Measurements from ENCODE around the gene IWS1. TPM values are rescaled to one million over a fixed set of nuclear protein-coding genes. Genes with fewer than 3 reads are reported as not detected.
A peak's percentile ranks its signal among the peaks of the same experiment; 100 is the strongest.

Gene IWS1
- total and polyA plus RNA-seq, 9 of the 15 experiments (the other 6 are each of a cell fraction or from before 2014, with no cell fraction given): 20.8 to 67.2 (median 46.6) TPM

DNA sequence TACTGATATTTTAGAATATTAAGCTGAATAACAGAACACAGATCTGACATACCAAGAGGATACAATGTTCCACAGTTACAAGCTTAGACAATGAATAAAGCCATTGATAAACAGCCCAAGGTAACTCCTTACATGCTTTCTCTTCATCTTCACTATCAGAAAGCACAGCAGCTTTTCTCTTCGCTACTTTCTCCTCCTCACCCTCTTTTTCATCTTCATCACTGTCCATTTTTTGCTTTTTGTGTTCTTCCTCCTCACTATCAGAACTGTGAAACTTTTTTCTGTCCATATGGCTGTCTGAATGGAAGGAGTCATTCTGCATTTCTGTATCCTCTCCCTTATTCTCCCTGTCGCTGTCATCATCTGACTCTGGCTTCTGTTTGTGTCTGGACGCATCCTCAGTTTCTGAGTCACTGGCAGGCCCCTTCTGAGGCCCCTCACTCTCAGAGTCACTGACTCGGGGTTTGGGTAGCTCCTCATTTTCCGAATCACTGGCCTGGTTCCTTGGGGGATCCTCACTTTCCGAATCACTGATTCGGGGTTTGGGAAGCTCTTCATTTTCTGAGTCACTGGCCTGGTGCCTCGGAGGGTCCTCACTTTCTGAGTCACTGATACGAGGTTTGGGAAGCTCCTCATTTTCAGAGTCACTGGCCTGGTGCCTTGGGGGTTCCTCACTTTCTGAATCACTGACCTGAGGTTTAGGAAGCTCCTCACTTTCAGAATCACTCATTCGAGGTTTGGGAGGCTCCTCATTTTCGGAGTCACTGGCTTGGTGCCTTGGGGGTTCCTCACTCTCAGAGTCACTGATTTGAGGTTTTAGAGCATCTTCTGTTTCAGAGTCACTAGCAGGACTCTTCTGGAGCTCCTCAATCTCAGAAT, 21.5 kb downstream of the IWS1 start:
- H3K4me2 ChIP-seq (ENCODE audit: insufficient read depth, low read length): no peak overlapping the region
- no peak overlapping the region for H3K4me3 ChIP-seq
- WGBS (ENCODE audit: insufficient coverage, low coverage, missing lambda C conversion rate): 96% methylated on average over 10 of the region's 11 CpGs
- POLR2A ChIA-PET: interaction anchor here (0.6 to 1.6 kb wide), 6 partner anchors 10 to 196 kb away, joined by 3 to 7 read pairs (median 4); partner anchors contain the start of genes IWS1 and SFT2D3
- peaks cover 10% of the 10 kb centered on the region; the same call in 1 of the 2 replicates for H4K20me1 ChIP-seq (replicated peaks; ENCODE audit: control insufficient read depth, insufficient read depth, low read length)
- no peaks in the 10 kb centered on the region for H3K9me3 ChIP-seq (replicated peaks; ENCODE audit: control insufficient read depth, insufficient read depth, low read depth, low read length)
- H3K79me2 ChIP-seq (ENCODE audit: control insufficient read depth, insufficient read depth, low read length): peaks cover 45% of the 10 kb centered on the region
- in situ Hi-C loops (cut with MboI): no loop called here
- no peak for TF ChIP-seq ARID2 (IDR thresholded peaks at IDR 0.05)
- TF ChIP-seq, protein P1, sequence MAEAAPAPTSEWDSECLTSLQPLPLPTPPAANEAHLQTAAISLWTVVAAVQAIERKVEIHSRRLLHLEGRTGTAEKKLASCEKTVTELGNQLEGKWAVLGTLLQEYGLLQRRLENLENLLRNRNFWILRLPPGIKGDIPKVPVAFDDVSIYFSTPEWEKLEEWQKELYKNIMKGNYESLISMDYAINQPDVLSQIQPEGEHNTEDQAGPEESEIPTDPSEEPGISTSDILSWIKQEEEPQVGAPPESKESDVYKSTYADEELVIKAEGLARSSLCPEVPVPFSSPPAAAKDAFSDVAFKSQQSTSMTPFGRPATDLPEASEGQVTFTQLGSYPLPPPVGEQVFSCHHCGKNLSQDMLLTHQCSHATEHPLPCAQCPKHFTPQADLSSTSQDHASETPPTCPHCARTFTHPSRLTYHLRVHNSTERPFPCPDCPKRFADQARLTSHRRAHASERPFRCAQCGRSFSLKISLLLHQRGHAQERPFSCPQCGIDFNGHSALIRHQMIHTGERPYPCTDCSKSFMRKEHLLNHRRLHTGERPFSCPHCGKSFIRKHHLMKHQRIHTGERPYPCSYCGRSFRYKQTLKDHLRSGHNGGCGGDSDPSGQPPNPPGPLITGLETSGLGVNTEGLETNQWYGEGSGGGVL (CRISPR knock-in tag; IDR thresholded peaks at IDR 0.05): no peak
- TF ChIP-seq, protein P2, sequence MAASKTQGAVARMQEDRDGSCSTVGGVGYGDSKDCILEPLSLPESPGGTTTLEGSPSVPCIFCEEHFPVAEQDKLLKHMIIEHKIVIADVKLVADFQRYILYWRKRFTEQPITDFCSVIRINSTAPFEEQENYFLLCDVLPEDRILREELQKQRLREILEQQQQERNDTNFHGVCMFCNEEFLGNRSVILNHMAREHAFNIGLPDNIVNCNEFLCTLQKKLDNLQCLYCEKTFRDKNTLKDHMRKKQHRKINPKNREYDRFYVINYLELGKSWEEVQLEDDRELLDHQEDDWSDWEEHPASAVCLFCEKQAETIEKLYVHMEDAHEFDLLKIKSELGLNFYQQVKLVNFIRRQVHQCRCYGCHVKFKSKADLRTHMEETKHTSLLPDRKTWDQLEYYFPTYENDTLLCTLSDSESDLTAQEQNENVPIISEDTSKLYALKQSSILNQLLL (CRISPR knock-in tag; IDR thresholded peaks at IDR 0.05; ENCODE audit: borderline replicate concordance): no peak
- TF ChIP-seq ZNF324 (CRISPR knock-in tag; IDR thresholded peaks at IDR 0.05): no peak
- TF ChIP-seq, protein P3, sequence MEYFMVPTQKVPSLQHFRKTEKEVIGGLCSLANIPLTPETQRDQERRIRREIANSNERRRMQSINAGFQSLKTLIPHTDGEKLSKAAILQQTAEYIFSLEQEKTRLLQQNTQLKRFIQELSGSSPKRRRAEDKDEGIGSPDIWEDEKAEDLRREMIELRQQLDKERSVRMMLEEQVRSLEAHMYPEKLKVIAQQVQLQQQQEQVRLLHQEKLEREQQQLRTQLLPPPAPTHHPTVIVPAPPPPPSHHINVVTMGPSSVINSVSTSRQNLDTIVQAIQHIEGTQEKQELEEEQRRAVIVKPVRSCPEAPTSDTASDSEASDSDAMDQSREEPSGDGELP (CRISPR knock-in tag; IDR thresholded peaks at IDR 0.05; ENCODE audit: borderline replicate concordance): no peak
- no peak for TF ChIP-seq EWSR1 (IDR thresholded peaks at IDR 0.05; ENCODE audit: borderline replicate concordance, low read depth, partially characterized antibody)
- TF ChIP-seq, protein P4, sequence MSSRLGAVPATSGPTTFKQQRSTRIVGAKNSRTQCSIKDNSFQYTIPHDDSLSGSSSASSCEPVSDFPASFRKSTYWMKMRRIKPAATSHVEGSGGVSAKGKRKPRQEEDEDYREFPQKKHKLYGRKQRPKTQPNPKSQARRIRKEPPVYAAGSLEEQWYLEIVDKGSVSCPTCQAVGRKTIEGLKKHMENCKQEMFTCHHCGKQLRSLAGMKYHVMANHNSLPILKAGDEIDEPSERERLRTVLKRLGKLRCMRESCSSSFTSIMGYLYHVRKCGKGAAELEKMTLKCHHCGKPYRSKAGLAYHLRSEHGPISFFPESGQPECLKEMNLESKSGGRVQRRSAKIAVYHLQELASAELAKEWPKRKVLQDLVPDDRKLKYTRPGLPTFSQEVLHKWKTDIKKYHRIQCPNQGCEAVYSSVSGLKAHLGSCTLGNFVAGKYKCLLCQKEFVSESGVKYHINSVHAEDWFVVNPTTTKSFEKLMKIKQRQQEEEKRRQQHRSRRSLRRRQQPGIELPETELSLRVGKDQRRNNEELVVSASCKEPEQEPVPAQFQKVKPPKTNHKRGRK (tag; IDR thresholded peaks at IDR 0.05): no peak
- no peak for TF ChIP-seq SMAD4 (CRISPR knock-in tag; conservative IDR thresholded peaks at IDR 0.05)
- TF ChIP-seq, protein P5, sequence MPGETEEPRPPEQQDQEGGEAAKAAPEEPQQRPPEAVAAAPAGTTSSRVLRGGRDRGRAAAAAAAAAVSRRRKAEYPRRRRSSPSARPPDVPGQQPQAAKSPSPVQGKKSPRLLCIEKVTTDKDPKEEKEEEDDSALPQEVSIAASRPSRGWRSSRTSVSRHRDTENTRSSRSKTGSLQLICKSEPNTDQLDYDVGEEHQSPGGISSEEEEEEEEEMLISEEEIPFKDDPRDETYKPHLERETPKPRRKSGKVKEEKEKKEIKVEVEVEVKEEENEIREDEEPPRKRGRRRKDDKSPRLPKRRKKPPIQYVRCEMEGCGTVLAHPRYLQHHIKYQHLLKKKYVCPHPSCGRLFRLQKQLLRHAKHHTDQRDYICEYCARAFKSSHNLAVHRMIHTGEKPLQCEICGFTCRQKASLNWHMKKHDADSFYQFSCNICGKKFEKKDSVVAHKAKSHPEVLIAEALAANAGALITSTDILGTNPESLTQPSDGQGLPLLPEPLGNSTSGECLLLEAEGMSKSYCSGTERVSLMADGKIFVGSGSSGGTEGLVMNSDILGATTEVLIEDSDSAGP (CRISPR knock-in tag; IDR thresholded peaks at IDR 0.05): no peak
- no peak for TF ChIP-seq SAFB2 (IDR thresholded peaks at IDR 0.05; ENCODE audit: borderline replicate concordance, low read depth, low read length, severe bottlenecking)
- no peak overlapping the region for H3K9ac ChIP-seq (ENCODE audit: insufficient read depth in 1 of 2, low read depth in 2 of 2, low read length in 2 of 2)
- DNase-seq (ENCODE audit: extremely low read depth in 1 of 4, low spot score in 3 of 4) (no peak), ATAC-seq (no peak), FAIRE-seq (no peak)
- peaks cover 0 to 13% of the 10 kb centered on the region in 2 experiments; a peak in 2 of 5 replicates for H3K4me1 ChIP-seq (replicated peaks in 1 of 2; ENCODE audit: control insufficient read depth in 2 of 2, insufficient read depth in 2 of 2, low read length in 2 of 2)
- H3K27ac ChIP-seq (ENCODE audit: extremely low read depth, low read depth, low read length): no peak overlapping the region
- H2AFZ ChIP-seq (ENCODE audit: low read depth, low read length): no peak overlapping the region
- H3K36me3 ChIP-seq (ENCODE audit: control insufficient read depth, insufficient read depth, low read length): peaks cover 82% of the 10 kb centered on the region
- H3K9me1 ChIP-seq (ENCODE audit: control insufficient read depth, insufficient read depth, low read length): peaks cover 2% of the 10 kb centered on the region
- H3K27me3 ChIP-seq (ENCODE audit: control insufficient read depth in 2 of 2, insufficient read depth in 2 of 2, low read length in 2 of 2): no peaks in the 10 kb centered on the region
- CTCF ChIA-PET (ENCODE audit: low intra/inter-chr PET ratio): no interaction called here
- TSS peak; percentile 62 for BruUV-seq (replicated peaks)
- intact Hi-C loops (cut with micrococcal nuclease): no loop called here
